GM12878 (cell line): ENCODE results near the gene CYBC1. TPM values are rescaled to one million over a fixed set of nuclear protein-coding genes. Genes with fewer than 3 reads are reported as not detected.

Source experiments
- ATAC-seq: fragments of 200-7000 bp; cut with Tn5 transposase; 3 replicates; pipeline ENCODE4 v1.9.1; 2020; ENCODE audit warnings: mild to moderate bottlenecking, moderate library complexity
- BruUV-seq: library from RNA; stranded (reverse); fragments of 400-500 nt; replicated peaks from 2 replicates; lab custom pipeline; 2021; lab: Mats Ljungman, UMichigan
- CTCF ChIA-PET: fragments of 300-600 bp; sonication (Branson Sonifier 250); formaldehyde crosslinking; extraction: SDS; loops from one replicate; lab custom pipeline; 2021; ENCODE audit warnings: inconsistent platforms; lab: Yijun Ruan, JAX
- POLR2A ChIA-PET: fragments of 350-600 bp; formaldehyde crosslinking; extraction: SDS; loops from one replicate; lab custom pipeline; 2021; ENCODE audit warnings: inconsistent platforms; lab: Charles Lee
- RAD21 ChIA-PET: fragments of 300-600 bp; sonication (Branson Sonifier 250); formaldehyde crosslinking; loops from one replicate; lab custom pipeline; 2023; ENCODE audit warnings: antibody characterized with exemption; ENCODE audit not compliant: unreplicated experiment; lab: Charles Lee
- SMC1A ChIA-PET: fragments of 300-600 bp; sonication (Branson Sonifier 250); formaldehyde crosslinking; loops from one replicate; lab custom pipeline; 2023; ENCODE audit not compliant: unreplicated experiment, uncharacterized antibody; lab: Charles Lee
- DNase-seq: peaks from one replicate; pipeline ENCODE4 v3.0.0-alpha.2; 2011; ENCODE audit warnings: low read depth, low spot score
- FAIRE-seq: peaks from 3 replicates; lab custom pipeline; 2011; peaks lifted over from hg19 to GRCh38; lab: Jason Lieb, UNC
- H2AFZ ChIP-seq: 2 replicates; pipeline ENCODE4 v1.6.0; 2011; ENCODE audit warnings: low read depth, low read length, control low read depth; ENCODE audit not compliant: control insufficient read depth
- H3K27ac ChIP-seq: 2 replicates; pipeline ENCODE4 v1.5.1; 2011; ENCODE audit warnings: control low read depth; ENCODE audit not compliant: control insufficient read depth, insufficient read depth
- H3K27me3 ChIP-seq, 2 experiments: replicated peaks in 1 of 2; 2 replicates each; pipeline versions ENCODE4 v1.6.0 to v1.6.1; 2011; ENCODE audit warnings: low read length in 1 of 2; ENCODE audit not compliant: control insufficient read depth in 2 of 2, insufficient read depth in 2 of 2
- H3K36me3 ChIP-seq, 2 experiments: 2 replicates each; pipeline ENCODE4 v1.5.1; 2011; ENCODE audit warnings: low read length in 1 of 2; ENCODE audit not compliant: control insufficient read depth in 2 of 2, insufficient read depth in 2 of 2
- H3K4me1 ChIP-seq: 2 replicates; pipeline ENCODE4 v1.6.1; 2011; ENCODE audit warnings: mild to moderate bottlenecking, low read length, moderate library complexity, mixed read lengths; ENCODE audit not compliant: control insufficient read depth, insufficient read depth
- H3K4me2 ChIP-seq: 2 replicates; pipeline ENCODE4 v1.6.0; 2011; ENCODE audit warnings: control low read depth; ENCODE audit not compliant: control insufficient read depth, insufficient read depth
- H3K4me3 ChIP-seq: fragments of 200-600 bp; sonication (generic); 2 replicates; pipeline ENCODE4 v1.5.1; 2016
- H3K79me2 ChIP-seq: 2 replicates; pipeline ENCODE4 v1.6.0; 2011; ENCODE audit warnings: low read length; ENCODE audit not compliant: control insufficient read depth, insufficient read depth
- H3K9ac ChIP-seq: 2 replicates; pipeline ENCODE4 v1.8.0; 2011; ENCODE audit warnings: low read length, control low read depth, mixed read lengths; ENCODE audit not compliant: control insufficient read depth, insufficient read depth
- H3K9me3 ChIP-seq: replicated peaks from 3 replicates; pipeline ENCODE4 v1.5.1; 2011; ENCODE audit warnings: mild to moderate bottlenecking, low read length; ENCODE audit not compliant: control insufficient read depth, insufficient read depth
- H4K20me1 ChIP-seq: 2 replicates; pipeline ENCODE4 v1.6.0; 2011; ENCODE audit not compliant: control insufficient read depth, insufficient read depth
- BACH1 ChIP-seq: fragments of 450-650 bp; IDR thresholded peaks from 2 replicates; pipeline ENCODE4 v1.6.1; 2017; ENCODE audit warnings: mild to moderate bottlenecking, borderline replicate concordance
- CBX3 ChIP-seq: fragments of 200-600 bp; sonication (generic); IDR thresholded peaks from 2 replicates; pipeline ENCODE4 v1.6.1; 2016; ENCODE audit warnings: low read depth, borderline replicate concordance
- CEBPB ChIP-seq, 2 experiments: fragments of 150-350 bp in 1 of 2; IDR thresholded peaks; 2 replicates each; pipeline ENCODE4 v1.6.1; 2012 to 2014; ENCODE audit warnings: low read depth in 2 of 2, low read length in 2 of 2, borderline replicate concordance in 1 of 2, inconsistent platforms in 1 of 2
- EED ChIP-seq: sonication (generic); IDR thresholded peaks from 2 replicates; pipeline ENCODE4 v1.6.1; 2016; ENCODE audit warnings: antibody characterized with exemption, low read depth
- EP300 ChIP-seq, 2 experiments: fragments of 150-350 bp in 1 of 2; IDR thresholded peaks; 2 replicates each; pipeline ENCODE4 v1.6.1; 2011 to 2012; ENCODE audit warnings: low read depth in 2 of 2, low read length in 2 of 2, borderline replicate concordance in 1 of 2, improper control_type of control experiment in 1 of 2, inconsistent platforms in 1 of 2; ENCODE audit not compliant: control insufficient read depth in 1 of 2
- IRF4 ChIP-seq: IDR thresholded peaks from 2 replicates; pipeline ENCODE4 v1.6.1; 2011; ENCODE audit warnings: low read depth, low read length
- MEF2B ChIP-seq: fragments of 450-650 bp; IDR thresholded peaks from 2 replicates; pipeline ENCODE4 v1.6.1; 2018; ENCODE audit warnings: mild to moderate bottlenecking, moderate library complexity; ENCODE audit not compliant: partially characterized antibody, poor library complexity, severe bottlenecking
- MTA2 ChIP-seq: fragments of 450-650 bp; IDR thresholded peaks from 2 replicates; pipeline ENCODE4 v1.6.1; 2016; ENCODE audit warnings: low read depth, mild to moderate bottlenecking, moderate library complexity
- PAX5 ChIP-seq: IDR thresholded peaks from 2 replicates; pipeline ENCODE4 v1.6.1; 2011; ENCODE audit warnings: low read depth, low read length, borderline replicate concordance
- POLR2AphosphoS5 ChIP-seq: IDR thresholded peaks from 2 replicates; pipeline ENCODE4 v1.6.1; 2011; ENCODE audit warnings: mild to moderate bottlenecking, low read length, inconsistent platforms
- RELA ChIP-seq: fragments of 450-650 bp; IDR thresholded peaks from 2 replicates; pipeline ENCODE4 v1.8.0; 2014; ENCODE audit warnings: borderline replicate concordance; ENCODE audit not compliant: partially characterized antibody
- SMARCA5 ChIP-seq: fragments of 450-650 bp; IDR thresholded peaks from 2 replicates; pipeline ENCODE4 v1.6.1; 2017; ENCODE audit warnings: mild to moderate bottlenecking
- SUZ12 ChIP-seq: fragments of 200-600 bp; sonication (generic); IDR thresholded peaks from one replicate; pipeline ENCODE4 v1.6.1; 2018; ENCODE audit warnings: antibody characterized with exemption, mild to moderate bottlenecking; ENCODE audit not compliant: unreplicated experiment
- TAF1 ChIP-seq: IDR thresholded peaks from 2 replicates; pipeline ENCODE4 v1.6.1; 2011; ENCODE audit warnings: mild to moderate bottlenecking, low read depth, low read length, borderline replicate concordance
- ZNF217 ChIP-seq: fragments of 450-650 bp; IDR thresholded peaks from 2 replicates; pipeline ENCODE4 v1.6.1; 2017; ENCODE audit warnings: antibody characterized with exemption, mild to moderate bottlenecking
- ZNF384 ChIP-seq: IDR thresholded peaks from 2 replicates; pipeline ENCODE4 v1.6.1; 2012; ENCODE audit warnings: low read depth, mild to moderate bottlenecking, low read length, improper control_type of control experiment, borderline replicate concordance
- WGBS: methylation state at CpG from one replicate; pipeline ENCODE4 v1.1.6; 2016; ENCODE audit warnings: low lambda C conversion rate; ENCODE audit not compliant: insufficient replicate concordance, insufficient coverage; ENCODE audit errors: missing lambda C conversion rate; 5-methylcytosine and 5-hydroxymethylcytosine counted together
- in situ Hi-C: fragments of 300-500 bp; cut with MboI; formaldehyde crosslinking; loops from 9 replicates; pipeline ENCODE4 v1.14.3; 2018; ENCODE audit warnings: mixed read lengths
- intact Hi-C: fragments of 100-400 bp; cut with micrococcal nuclease; formaldehyde crosslinking; loops from one replicate; pipeline ENCODE4 v1.14.2; 2022; ENCODE audit not compliant: unreplicated experiment
- polyA plus RNA-seq, 11 experiments: library from polyadenylated mRNA; depleted of rRNA in 4 of 11; unstranded in 6 of 11; stranded (reverse) in 5 of 11; fragments of >200 nt; fragmentation: Nextera tagmentation in 4 of 11; fragmentation: Illumina TruSeq in 1 of 11; extraction: Ambion mirVana in 4 of 11; extraction: Trizol in 1 of 11; gene quantifications; 1 replicate in 1 of 11; 2 replicates in 10 of 11; pipeline versions ENCODE4 v1.2.1 to v1.2.3, GENCODE V29; 2011 to 2016; ENCODE audit warnings: inconsistent platforms in 2 of 11, missing spikeins in 2 of 11, low read depth in 1 of 11
- total RNA-seq, 4 experiments: library from RNA; depleted of rRNA in 3 of 4; stranded (reverse); fragments of >200 nt in 3 of 4; fragmentation: Illumina TruSeq in 1 of 4; extraction: Trizol in 1 of 4; gene quantifications; 2 replicates each; pipeline versions ENCODE4 v1.2.1 to v1.2.3, GENCODE V29; 2013 to 2021
- TF ChIP-seq, protein P1 (sequence below): fragments of 450-650 bp; IDR thresholded peaks from 2 replicates; pipeline ENCODE4 v1.6.1; 2017; ENCODE audit warnings: mild to moderate bottlenecking, low read depth, inconsistent platforms; ENCODE audit not compliant: poor library complexity, severe bottlenecking
- TF ChIP-seq, protein P2 (sequence below): fragments of 450-650 bp; IDR thresholded peaks from 2 replicates; pipeline ENCODE4 v1.6.1; 2018; ENCODE audit warnings: mild to moderate bottlenecking, low read depth, moderate library complexity; ENCODE audit not compliant: partially characterized antibody

The CYBC1 gene
- total and polyA plus RNA-seq, 10 of the 15 experiments (the other 5 are each of a cell fraction or from before 2014, with no cell fraction given): 4.2 to 162 (median 133) TPM

DNA sequence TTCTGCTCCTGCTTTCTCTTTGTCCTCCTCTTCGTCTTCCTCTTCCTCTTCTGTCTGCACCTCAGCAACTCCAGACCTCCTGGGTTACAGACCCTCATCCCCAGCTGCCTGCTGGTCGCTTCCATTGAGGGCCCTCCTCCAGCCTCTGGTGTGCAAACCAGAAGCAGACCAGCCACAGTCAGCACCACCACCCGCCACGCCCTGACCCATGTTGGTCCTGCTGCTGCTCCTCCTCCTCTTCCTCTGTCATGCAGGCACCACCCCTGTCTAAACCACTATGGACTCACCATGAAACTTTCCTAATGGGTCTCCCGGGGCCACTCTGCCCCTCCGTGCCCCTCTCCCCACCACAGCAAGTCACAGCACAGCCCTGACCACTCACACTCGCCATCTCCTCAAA, 20.7 kb downstream of the CYBC1 start (continued):
- TF ChIP-seq RELA (no peak), MEF2B (no peak), CEBPB (IDR thresholded peaks at IDR 0.05; ENCODE audit: borderline replicate concordance in 1 of 2, low read depth in 2 of 2, low read length in 2 of 2) (no peak)
- TF ChIP-seq, protein P1, sequence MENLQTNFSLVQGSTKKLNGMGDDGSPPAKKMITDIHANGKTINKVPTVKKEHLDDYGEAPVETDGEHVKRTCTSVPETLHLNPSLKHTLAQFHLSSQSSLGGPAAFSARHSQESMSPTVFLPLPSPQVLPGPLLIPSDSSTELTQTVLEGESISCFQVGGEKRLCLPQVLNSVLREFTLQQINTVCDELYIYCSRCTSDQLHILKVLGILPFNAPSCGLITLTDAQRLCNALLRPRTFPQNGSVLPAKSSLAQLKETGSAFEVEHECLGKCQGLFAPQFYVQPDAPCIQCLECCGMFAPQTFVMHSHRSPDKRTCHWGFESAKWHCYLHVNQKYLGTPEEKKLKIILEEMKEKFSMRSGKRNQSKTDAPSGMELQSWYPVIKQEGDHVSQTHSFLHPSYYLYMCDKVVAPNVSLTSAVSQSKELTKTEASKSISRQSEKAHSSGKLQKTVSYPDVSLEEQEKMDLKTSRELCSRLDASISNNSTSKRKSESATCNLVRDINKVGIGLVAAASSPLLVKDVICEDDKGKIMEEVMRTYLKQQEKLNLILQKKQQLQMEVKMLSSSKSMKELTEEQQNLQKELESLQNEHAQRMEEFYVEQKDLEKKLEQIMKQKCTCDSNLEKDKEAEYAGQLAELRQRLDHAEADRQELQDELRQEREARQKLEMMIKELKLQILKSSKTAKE: no peak
- TF ChIP-seq, all 136 proteins: peak for 0

DNA sequence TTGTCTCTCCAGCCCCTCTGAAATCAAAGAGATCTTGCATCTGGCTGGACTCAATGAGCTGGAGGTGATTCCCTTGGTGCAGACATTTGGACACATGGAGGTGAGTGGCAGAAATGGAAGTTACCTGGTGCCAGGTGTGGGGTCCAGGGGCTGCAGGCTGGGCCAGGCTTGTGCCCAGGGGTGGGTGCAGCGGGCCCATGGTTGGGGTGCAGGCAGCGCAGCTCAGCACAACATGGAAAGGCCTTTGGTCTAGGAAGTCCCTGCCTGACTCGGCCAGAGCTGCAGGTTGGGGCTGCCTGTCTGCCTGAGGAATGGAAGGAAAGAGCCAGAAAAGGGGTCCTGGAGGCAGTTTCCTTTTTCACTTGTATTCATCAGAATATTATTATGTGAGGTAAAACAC, 22.0 kb downstream of the CYBC1 start:
- intact Hi-C loops (no loop called here), in situ Hi-C loops (no loop called here)
- no peak overlapping the region for H2AFZ ChIP-seq
- no peaks in the 10 kb centered on the region for H3K4me1 ChIP-seq
- CTCF ChIA-PET: no interaction called here
- ATAC-seq (no peak), FAIRE-seq (no peak), DNase-seq (no peak)
- RAD21 ChIA-PET: no interaction called here
- 98% methylated on average over 3 of the region's 3 CpGs for WGBS
- H3K9ac ChIP-seq: no peak overlapping the region
- no peak overlapping the region for H3K4me3 ChIP-seq
- no peaks in the 10 kb centered on the region for H4K20me1 ChIP-seq
- POLR2A ChIA-PET: interaction anchor here (1.3 kb wide), 1 partner anchor 9 kb away, joined by 3 read pairs; no protein-coding TSS in a partner anchor
- H3K36me3 ChIP-seq: no peaks in the 10 kb centered on the region
- no peaks in the 10 kb centered on the region for H3K27me3 ChIP-seq
- H3K79me2 ChIP-seq: no peaks in the 10 kb centered on the region
- SMC1A ChIA-PET: interaction anchor here (1.1 kb wide), 1 partner anchor 9 kb away, joined by 3 read pairs; no protein-coding TSS in a partner anchor
- no peaks in the 10 kb centered on the region for H3K9me3 ChIP-seq
- BruUV-seq: no TSS peak
- no peak overlapping the region for H3K27ac ChIP-seq
- no peak overlapping the region for H3K4me2 ChIP-seq
- no peak for TF ChIP-seq CBX3
- TF ChIP-seq, protein P2, sequence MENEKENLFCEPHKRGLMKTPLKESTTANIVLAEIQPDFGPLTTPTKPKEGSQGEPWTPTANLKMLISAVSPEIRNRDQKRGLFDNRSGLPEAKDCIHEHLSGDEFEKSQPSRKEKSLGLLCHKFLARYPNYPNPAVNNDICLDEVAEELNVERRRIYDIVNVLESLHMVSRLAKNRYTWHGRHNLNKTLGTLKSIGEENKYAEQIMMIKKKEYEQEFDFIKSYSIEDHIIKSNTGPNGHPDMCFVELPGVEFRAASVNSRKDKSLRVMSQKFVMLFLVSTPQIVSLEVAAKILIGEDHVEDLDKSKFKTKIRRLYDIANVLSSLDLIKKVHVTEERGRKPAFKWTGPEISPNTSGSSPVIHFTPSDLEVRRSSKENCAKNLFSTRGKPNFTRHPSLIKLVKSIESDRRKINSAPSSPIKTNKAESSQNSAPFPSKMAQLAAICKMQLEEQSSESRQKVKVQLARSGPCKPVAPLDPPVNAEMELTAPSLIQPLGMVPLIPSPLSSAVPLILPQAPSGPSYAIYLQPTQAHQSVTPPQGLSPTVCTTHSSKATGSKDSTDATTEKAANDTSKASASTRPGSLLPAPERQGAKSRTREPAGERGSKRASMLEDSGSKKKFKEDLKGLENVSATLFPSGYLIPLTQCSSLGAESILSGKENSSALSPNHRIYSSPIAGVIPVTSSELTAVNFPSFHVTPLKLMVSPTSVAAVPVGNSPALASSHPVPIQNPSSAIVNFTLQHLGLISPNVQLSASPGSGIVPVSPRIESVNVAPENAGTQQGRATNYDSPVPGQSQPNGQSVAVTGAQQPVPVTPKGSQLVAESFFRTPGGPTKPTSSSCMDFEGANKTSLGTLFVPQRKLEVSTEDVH: no peak
- no peak for TF ChIP-seq TAF1
- TF ChIP-seq POLR2AphosphoS5: no peak
- no peak for TF ChIP-seq SUZ12
- no peak for TF ChIP-seq BACH1
- no peak for TF ChIP-seq EED
- TF ChIP-seq EP300 (IDR thresholded peaks at IDR 0.05; ENCODE audit: borderline replicate concordance in 1 of 2, control insufficient read depth in 1 of 2, low read depth in 2 of 2, low read length in 2 of 2): no peak
- TF ChIP-seq PAX5: no peak
- TF ChIP-seq MTA2: no peak
- TF ChIP-seq SMARCA5: no peak
- no peak for TF ChIP-seq ZNF217
- TF ChIP-seq ZNF384: no peak
- TF ChIP-seq IRF4: no peak
- TF ChIP-seq RELA: no peak
